ENCODE measurements around the gene CDK19.

Gene CDK19

DNA sequence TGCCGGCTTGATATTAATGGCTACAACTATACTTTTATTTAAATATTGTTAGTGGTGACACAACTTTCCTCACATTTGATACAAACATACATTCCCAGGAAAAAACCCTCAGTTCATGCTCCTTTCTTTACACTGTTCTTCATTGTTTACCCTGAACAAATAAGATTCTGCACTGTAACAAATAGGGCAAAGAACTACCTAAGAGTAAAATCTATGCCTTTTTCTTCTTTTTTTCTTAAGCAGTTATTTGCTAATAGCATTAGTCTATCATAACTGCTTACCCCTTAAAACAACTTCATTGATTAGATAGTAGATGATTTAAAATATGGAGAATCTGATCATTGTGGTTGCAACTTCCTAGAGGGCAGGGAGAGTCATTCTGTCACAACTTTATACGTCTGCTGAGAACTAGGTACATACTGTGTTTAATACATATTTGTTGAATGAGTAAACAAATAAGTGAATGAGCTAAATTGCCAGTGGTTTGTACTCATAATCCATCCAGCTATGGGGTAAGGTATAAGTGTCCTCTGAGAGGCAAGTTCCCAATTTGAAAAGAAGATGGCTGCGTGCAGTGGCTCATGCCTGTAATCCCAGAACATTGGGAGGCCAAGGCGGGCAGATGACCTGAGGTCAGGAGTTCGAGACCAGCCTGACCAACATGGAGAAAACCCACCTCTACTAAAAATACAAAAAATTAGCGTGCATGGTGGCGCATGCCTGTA lies 161.0 kb downstream of the CDK19 start:
- no peak for DNase-seq

GRCh38 chr6:110653381-110653780 lies 161.9 kb downstream of the CDK19 start:
- no peak for DNase-seq

GRCh38 chr6:110652520-110652919 lies 162.7 kb downstream of the CDK19 start:
- DNase-seq, result no peak

GRCh38 chr6:110650755-110651154 lies 164.5 kb downstream of the CDK19 start:
- DNase-seq, result no peak

DNA sequence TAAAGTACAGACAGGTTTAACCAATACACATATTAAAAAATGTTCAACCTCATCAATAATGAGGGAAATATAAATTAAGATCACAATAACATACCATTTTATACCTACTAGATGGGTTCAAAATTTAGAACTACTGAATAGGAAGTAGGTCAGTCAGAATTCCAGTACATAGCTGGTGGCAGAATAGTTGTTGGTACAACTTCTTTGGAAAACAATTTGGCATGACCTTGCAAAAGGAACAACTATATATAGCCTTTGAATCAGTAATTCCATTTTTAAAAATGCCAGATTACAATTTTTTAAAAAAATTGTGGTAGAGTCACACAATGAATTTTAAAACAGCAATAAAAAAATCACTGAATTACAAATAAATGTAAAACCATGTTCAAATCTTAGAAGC lies 165.6 kb downstream of the CDK19 start:
- DNase-seq, result no peak

DNA sequence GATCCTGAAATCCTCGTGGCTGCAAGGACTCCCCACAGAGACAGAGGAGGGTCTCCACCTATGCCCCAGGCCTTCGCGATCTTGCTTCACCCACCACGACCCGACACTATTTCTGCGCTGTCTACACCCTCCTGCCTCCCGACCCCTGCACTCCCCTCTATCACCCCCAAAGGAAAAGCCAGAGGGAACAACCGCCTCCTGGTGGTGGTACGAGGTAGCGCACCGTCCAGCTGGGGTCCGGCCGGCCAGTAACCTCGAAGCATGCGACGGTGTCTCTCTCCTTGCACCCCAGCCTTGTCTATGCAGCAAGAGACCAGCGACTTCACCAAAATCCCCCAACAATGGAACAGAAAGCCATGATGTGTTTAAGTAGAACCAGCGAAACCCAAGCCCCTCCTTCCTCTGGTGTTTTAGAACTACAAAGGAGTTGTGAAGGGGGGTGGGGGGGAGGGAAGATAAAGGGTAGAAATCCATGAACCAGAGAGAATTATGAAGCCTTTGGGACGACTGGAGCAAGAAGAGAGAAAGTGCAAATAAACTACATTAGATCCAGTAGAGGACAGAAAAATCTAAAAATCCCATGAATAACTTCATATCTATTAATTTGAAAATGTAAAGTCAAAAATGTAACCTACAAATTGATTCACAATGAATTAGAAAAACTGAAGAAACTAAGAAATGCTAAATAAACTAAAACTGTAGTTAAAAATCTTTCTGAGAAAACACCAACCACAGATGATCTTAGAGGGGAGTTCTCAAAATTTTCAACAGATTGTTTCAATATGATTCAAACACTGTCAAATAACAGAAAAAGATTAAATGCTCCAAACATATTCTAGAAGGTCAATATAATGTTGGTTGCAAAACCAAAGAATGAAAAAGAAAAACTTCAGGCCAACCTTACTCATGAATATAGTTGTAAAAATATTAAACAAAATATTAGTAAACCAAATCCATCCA lies 168.0 kb downstream of the CDK19 start:
- no peak for DNase-seq

GRCh38 chr6:110646419-110646698 lies 168.9 kb downstream of the CDK19 start:
- no peak for DNase-seq

GRCh38 chr6:110645685-110646418 lies 169.4 kb downstream of the CDK19 start:
- no peak for DNase-seq

- no peak for DNase-seq
These were observed 172.1 kb downstream of the CDK19 start for GRCh38 chr6:110643175-110643574.

GRCh38 chr6:110642711-110643110 lies 172.6 kb downstream of the CDK19 start:
- DNase-seq, result no peak

GRCh38 chr6:110636781-110637180 lies 178.5 kb downstream of the CDK19 start:
- no peak for DNase-seq

DNA sequence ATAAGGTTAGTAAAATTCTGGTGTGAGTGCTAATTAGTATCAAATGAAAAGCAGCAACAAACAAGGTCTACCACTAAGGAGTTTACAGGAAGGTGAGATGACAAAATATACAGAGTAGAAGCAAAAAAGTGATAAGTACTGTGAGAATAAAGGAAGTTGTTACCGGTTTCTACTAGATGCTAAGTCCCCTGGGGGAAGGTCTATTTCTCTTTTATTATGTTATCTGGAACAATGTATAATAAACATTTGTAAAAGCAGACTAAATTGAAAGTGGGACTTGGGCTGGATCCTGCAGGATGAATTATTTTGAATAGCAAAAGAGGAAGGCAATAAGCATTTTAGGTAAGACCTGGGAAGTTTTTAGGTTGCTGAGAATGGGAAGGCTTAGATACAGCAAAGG lies 180.2 kb downstream of the CDK19 start:
- no peak for DNase-seq

DNA sequence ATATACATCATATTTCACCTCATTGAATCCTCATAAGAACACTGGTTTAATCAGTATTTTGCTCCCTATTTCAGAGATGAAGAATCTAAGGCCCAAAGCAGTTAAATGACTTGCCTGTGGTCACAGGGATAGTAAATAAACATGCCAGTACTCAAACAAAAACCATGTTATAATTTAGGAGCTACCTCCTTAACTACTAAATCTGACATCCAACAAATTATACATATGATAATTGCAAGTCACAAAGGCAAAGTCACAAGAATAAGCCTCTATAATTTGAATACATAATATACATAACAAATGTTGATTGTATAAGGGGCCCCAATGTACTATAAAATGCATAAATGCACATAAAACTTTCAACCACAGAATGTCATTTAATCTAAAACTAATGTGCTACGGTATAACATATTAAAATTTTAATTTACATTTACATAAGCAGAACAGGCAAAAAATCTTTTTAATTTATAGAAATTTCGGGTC lies 181.5 kb downstream of the CDK19 start:
- DNase-seq, result no peak

- peak; percentile 37 for DNase-seq
These were observed 186.1 kb downstream of the CDK19 start for GRCh38 chr6:110629153-110629552.

DNA sequence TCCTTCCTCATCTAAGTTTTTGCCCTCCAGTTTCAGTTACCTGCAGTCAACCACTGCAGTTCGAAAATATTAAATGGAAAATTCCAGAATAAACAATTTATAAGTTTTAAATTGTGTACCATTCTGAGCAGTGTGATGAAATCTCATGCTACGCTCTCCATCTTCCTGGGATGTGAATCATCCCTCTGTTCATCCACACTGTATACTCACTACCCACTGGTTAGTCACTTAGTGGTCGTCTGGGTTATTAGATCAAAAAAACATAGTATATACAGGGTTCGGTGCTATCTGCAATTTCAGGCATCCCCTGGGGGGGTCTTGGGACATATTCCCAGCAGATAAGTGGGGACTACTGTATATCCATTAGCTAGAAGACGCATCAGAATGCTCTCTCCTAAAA lies 186.9 kb downstream of the CDK19 start:
- no peak for DNase-seq

GRCh38 chr6:110626442-110626841 lies 188.8 kb downstream of the CDK19 start:
- peak; percentile 7 for DNase-seq

DNA sequence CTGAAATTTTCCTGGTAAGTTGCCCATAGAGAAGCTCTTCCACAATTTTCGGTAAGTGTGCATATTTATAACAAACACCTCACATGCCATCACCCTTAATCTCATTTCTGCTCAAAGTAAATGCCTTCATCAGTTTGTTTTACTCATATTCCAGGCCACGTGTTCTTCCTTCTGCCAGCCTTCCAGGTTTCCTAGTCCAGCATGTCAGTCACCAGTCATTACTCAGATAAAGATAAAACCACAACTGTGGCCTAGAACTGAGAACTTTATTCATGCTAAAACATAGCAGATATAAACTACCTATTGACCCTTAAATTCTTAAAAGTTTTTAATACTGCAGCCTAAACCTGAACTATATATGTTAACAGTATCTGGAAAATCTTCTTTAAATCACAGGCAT lies 189.4 kb downstream of the CDK19 start:
- DNase-seq, result no peak

- no peak for DNase-seq
These were observed 192.2 kb downstream of the CDK19 start for GRCh38 chr6:110622912-110623578.

GRCh38 chr6:110621061-110621460 lies 194.2 kb downstream of the CDK19 start:
- DNase-seq, result no peak

GRCh38 chr6:110620065-110620464 lies 195.2 kb downstream of the CDK19 start:
- DNase-seq, result no peak

DNA sequence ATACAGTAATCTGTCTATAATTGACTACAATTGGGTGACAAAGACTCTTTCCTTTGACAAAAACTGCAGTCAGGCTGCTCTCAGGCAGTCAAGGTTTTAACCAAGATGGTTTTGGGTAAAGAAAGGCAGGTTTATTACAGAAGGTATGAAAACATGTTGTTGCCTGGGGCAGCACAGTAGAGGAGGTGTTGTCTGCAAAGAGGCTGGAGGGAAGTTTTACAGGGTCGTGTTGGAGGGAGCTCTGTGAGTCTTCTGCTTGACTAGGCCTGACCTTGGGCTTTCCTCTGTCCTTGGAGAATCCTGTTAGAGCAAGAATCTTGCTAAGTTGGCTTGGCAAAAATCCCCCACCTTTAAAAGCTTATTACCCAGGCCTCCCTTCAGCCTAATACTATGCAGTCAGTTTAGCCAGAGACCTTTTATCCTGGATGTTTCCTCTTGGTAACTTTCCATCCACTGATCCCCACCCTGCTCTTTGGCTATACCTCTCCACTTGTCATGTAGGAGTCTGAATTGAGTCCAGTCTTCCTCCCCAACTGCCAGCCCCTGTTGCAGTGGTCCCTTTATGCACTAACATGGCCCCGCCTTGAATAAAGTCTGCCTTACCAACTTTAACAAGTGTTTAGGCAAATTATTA lies 195.9 kb downstream of the CDK19 start:
- DNase-seq, result no peak

- peak; percentile 5 for DNase-seq
These were observed 196.5 kb downstream of the CDK19 start for GRCh38 chr6:110618591-110619267.
